ENCODE results near the gene SLC9A9.
A peak's percentile ranks its signal among the peaks of the same experiment; 100 is the strongest.

SLC9A9 gene

DNA sequence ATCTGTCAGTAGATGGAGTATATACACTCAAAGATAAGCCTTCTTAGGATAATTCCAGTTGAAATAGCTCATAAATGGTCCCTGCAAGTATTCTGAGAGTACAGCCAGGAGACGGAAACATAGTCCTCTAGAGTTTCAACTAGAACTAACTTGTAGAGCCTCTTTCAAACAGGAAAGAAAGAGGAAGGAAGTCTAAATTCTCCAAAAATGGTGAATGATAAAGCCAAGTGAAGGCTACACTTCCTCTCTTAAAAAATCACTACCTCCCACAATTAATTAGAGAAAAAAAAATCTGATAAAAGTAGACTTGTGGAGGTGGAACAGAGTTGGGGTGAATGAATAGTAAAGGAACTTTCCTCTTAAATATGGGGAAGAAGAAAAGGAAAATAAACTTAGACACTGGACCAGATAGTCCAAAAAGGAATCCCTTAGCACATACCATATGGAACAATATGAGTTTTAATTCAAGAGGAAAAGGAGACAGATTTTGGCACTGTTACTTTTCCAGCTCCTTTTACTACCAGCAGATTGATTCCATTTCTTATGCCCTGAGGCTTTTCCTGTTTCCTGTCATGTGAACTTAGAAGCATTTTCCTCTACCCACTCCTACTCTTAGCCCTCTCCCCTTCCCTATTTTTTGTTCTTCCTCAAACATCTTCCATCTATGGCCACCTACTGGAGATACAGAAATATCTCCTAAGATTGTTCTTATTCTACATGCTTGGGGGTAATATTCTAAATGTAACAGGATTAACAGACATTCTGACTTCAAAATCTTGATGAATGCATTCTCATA, 521.1 kb downstream of the SLC9A9 start:
- no peaks in the 10 kb centered on the region for H3K79me2 ChIP-seq (ENCODE audit: insufficient read depth, low read length)
- H3K36me3 ChIP-seq (ENCODE audit: insufficient read depth, low read length) = no peaks in the 10 kb centered on the region
- H3K4me1 ChIP-seq (ENCODE audit: insufficient read depth, low read length) = peaks cover 13% of the 10 kb centered on the region
- no peak overlapping the region for H2AFZ ChIP-seq (ENCODE audit: low read depth, low read length)
- ATAC-seq (ENCODE audit: insufficient read depth, low read depth) (peak; percentile 31; the same call in 1 of the 3 replicates), DNase-seq (no peak)
- H3K4me2 ChIP-seq (ENCODE audit: insufficient read depth, low read length) = no peak overlapping the region
- no peak overlapping the region for H3K4me3 ChIP-seq (ENCODE audit: low read depth in 1 of 2, low read length in 2 of 2)
- no peak overlapping the region for H3K27ac ChIP-seq (ENCODE audit: low read length)
- no peaks in the 10 kb centered on the region for H4K20me1 ChIP-seq (ENCODE audit: insufficient read depth, low read length)
- no peaks in the 10 kb centered on the region for H3K27me3 ChIP-seq (ENCODE audit: insufficient read depth, low read length, poor library complexity)
- no peaks in the 10 kb centered on the region for H3K9me3 ChIP-seq (ENCODE audit: insufficient read depth, low read length, severe bottlenecking)
- H3K9ac ChIP-seq (ENCODE audit: low read depth, low read length) = no peak overlapping the region
- TF ChIP-seq, protein P1, sequence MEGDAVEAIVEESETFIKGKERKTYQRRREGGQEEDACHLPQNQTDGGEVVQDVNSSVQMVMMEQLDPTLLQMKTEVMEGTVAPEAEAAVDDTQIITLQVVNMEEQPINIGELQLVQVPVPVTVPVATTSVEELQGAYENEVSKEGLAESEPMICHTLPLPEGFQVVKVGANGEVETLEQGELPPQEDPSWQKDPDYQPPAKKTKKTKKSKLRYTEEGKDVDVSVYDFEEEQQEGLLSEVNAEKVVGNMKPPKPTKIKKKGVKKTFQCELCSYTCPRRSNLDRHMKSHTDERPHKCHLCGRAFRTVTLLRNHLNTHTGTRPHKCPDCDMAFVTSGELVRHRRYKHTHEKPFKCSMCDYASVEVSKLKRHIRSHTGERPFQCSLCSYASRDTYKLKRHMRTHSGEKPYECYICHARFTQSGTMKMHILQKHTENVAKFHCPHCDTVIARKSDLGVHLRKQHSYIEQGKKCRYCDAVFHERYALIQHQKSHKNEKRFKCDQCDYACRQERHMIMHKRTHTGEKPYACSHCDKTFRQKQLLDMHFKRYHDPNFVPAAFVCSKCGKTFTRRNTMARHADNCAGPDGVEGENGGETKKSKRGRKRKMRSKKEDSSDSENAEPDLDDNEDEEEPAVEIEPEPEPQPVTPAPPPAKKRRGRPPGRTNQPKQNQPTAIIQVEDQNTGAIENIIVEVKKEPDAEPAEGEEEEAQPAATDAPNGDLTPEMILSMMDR (IDR thresholded peaks at IDR 0.05; ENCODE audit: borderline replicate concordance, extremely low read depth, low read length, poor library complexity, severe bottlenecking) = peak; percentile 34
- TF ChIP-seq EZH2 (IDR thresholded peaks at IDR 0.05; ENCODE audit: borderline replicate concordance, low read depth, low read length, severe bottlenecking) = no peak

DNA sequence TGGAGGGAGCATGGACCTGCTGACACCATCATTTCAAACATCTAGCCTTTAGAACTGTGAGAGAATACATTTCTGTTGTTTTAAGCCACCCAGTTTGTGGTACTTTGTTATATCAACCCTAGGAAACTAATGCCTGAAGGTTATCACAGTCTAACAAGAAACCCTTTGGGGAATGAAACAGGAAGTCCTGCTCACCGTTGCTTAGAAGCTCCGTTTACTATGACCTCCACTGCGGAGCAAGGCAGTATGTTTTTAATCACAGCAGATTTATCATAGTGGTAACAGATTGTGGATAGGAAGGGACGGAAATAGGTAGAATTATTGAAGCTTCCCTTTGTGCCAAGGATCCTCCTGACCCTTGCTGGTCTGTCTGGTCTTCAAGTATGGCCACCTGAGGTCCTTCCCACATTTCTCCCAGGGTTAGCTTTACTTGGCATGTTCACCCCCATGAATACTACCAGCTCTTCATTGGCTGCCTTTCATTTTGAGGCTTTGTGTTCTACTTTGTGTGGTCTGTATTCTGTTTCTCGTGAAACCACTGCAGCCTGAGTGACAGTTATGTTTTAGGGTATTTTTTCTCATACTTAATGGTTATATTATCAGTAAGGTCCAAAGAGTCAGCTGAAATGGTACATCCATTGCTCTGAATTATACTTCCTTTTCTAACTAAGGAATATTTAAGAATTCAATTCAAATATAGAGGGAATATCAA, 527.1 kb downstream of the SLC9A9 start:
- DNase-seq (no peak), ATAC-seq (ENCODE audit: insufficient read depth, low read depth) (peak; percentile 62)
- no peaks in the 10 kb centered on the region for H3K9me3 ChIP-seq (ENCODE audit: insufficient read depth, low read length, severe bottlenecking)
- no peaks in the 10 kb centered on the region; the same call in 1 of the 2 replicates for H3K36me3 ChIP-seq (ENCODE audit: insufficient read depth, low read length)
- H3K27ac ChIP-seq (ENCODE audit: low read length) = 0 out of 2 replicates have a peak overlapping the region, but pooled peaks have one; percentile 29
- H2AFZ ChIP-seq (ENCODE audit: low read depth, low read length) = no peak overlapping the region
- no peaks in the 10 kb centered on the region for H3K27me3 ChIP-seq (ENCODE audit: insufficient read depth, low read length, poor library complexity)
- no peak overlapping the region for H3K4me3 ChIP-seq (ENCODE audit: low read depth in 1 of 2, low read length in 2 of 2)
- no peaks in the 10 kb centered on the region for H4K20me1 ChIP-seq (ENCODE audit: insufficient read depth, low read length)
- H3K79me2 ChIP-seq (ENCODE audit: insufficient read depth, low read length) = no peaks in the 10 kb centered on the region
- H3K9ac ChIP-seq (ENCODE audit: low read depth, low read length) = no peak overlapping the region
- peaks cover 10% of the 10 kb centered on the region for H3K4me1 ChIP-seq (ENCODE audit: insufficient read depth, low read length)
- TF ChIP-seq EZH2 (IDR thresholded peaks at IDR 0.05; ENCODE audit: borderline replicate concordance, low read depth, low read length, severe bottlenecking) = no peak
- TF ChIP-seq, protein P1 (IDR thresholded peaks at IDR 0.05; ENCODE audit: borderline replicate concordance, extremely low read depth, low read length, poor library complexity, severe bottlenecking) = no peak
- H3K4me2 ChIP-seq (ENCODE audit: insufficient read depth, low read length) = no peak overlapping the region

DNA sequence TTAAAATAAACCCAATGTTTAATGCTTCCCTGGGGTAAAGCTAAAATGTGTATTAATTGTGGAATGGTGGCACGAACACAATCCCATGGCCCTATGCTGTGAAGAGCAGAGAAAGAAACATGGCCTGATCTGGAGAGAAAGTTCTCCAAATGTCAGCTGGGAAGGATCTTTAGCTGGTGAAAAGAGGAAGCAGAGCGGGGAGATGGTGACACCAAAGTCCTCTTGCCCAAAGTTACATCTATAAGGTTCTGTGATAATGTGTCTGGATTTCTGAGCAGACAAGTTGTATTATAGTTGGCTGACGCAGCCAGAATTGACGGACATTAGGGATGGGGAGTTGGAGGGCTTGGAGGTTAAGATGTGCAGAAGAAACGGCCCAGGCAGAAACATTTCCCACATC, 532.5 kb downstream of the SLC9A9 start:
- peaks cover 28% of the 10 kb centered on the region for H3K4me1 ChIP-seq (ENCODE audit: insufficient read depth, low read length)

More for the DNA sequence above, 532.5 kb downstream of the SLC9A9 start:
- no peak overlapping the region for H3K4me2 ChIP-seq (ENCODE audit: insufficient read depth, low read length)
- H3K27ac ChIP-seq (ENCODE audit: low read length) = no peak overlapping the region
- ATAC-seq (ENCODE audit: insufficient read depth, low read depth) (no peak), DNase-seq (no peak)
- H3K4me3 ChIP-seq (ENCODE audit: low read depth in 1 of 2, low read length in 2 of 2) = no peak overlapping the region
- no peaks in the 10 kb centered on the region for H4K20me1 ChIP-seq (ENCODE audit: insufficient read depth, low read length)
- H3K27me3 ChIP-seq (ENCODE audit: insufficient read depth, low read length, poor library complexity) = no peaks in the 10 kb centered on the region
- no peaks in the 10 kb centered on the region for H3K36me3 ChIP-seq (ENCODE audit: insufficient read depth, low read length)
- TF ChIP-seq, protein P1 (IDR thresholded peaks at IDR 0.05; ENCODE audit: borderline replicate concordance, extremely low read depth, low read length, poor library complexity, severe bottlenecking) = no peak
- no peak for TF ChIP-seq EZH2 (IDR thresholded peaks at IDR 0.05; ENCODE audit: borderline replicate concordance, low read depth, low read length, severe bottlenecking)
- no peaks in the 10 kb centered on the region for H3K79me2 ChIP-seq (ENCODE audit: insufficient read depth, low read length)
- no peak overlapping the region for H3K9ac ChIP-seq (ENCODE audit: low read depth, low read length)
- no peak overlapping the region for H2AFZ ChIP-seq (ENCODE audit: low read depth, low read length)
- no peaks in the 10 kb centered on the region for H3K9me3 ChIP-seq (ENCODE audit: insufficient read depth, low read length, severe bottlenecking)

Data from DND-41 (cell line).